Right lobe of liver (tissue), 4 donors: ENCODE results near the gene ENOX2.
"Not testable (repeated sequence)": the region's sequence is repeated elsewhere in the genome, so short reads cannot be mapped to it uniquely, and the experiment has no call there.

ENCODE experiments used
- POLR2A ChIP-seq: fragments of 450-650 bp; IDR thresholded peaks from one replicate; pipeline ENCODE4 v1.6.1; 2017; ENCODE audit warnings: antibody characterized with exemption, mild to moderate bottlenecking
- TF ChIP-seq, protein P1 (sequence below), 4 donors: fragments of 200-600 bp in 3 of 4; fragments of 450-650 bp in 1 of 4; IDR thresholded peaks; one replicate each; pipeline versions ENCODE4 v1.5.1 to v1.8.0; 2016 to 2022; ENCODE audit warnings: antibody characterized with exemption in 4 of 4, mild to moderate bottlenecking in 2 of 4
- donor health status: DM: no; HTN: no; CAD: no.
- donor health status: DM: no; HTN: no; CAD: no.
- donor health status: DM: no; HTN: yes; CAD: no.

GRCh38 chrX:130813932-130814331 is 89.1 kb downstream of the ENOX2 start:
- TF ChIP-seq, protein P1, sequence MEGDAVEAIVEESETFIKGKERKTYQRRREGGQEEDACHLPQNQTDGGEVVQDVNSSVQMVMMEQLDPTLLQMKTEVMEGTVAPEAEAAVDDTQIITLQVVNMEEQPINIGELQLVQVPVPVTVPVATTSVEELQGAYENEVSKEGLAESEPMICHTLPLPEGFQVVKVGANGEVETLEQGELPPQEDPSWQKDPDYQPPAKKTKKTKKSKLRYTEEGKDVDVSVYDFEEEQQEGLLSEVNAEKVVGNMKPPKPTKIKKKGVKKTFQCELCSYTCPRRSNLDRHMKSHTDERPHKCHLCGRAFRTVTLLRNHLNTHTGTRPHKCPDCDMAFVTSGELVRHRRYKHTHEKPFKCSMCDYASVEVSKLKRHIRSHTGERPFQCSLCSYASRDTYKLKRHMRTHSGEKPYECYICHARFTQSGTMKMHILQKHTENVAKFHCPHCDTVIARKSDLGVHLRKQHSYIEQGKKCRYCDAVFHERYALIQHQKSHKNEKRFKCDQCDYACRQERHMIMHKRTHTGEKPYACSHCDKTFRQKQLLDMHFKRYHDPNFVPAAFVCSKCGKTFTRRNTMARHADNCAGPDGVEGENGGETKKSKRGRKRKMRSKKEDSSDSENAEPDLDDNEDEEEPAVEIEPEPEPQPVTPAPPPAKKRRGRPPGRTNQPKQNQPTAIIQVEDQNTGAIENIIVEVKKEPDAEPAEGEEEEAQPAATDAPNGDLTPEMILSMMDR (IDR thresholded peaks at IDR 0.05) = not testable (repeated sequence)
- not testable (repeated sequence) for TF ChIP-seq POLR2A
